ENCODE data around the gene HTR6.

GRCh38 chr1:19689856-19690255 is 25.2 kb downstream of the HTR6 start:
- TF ChIP-seq CTCF (optimal IDR thresholded peaks at IDR 0.05 in 1 of 3, IDR thresholded peaks at IDR 0.05 in 1 of 3, conservative IDR thresholded peaks at IDR 0.05 in 1 of 3; ENCODE audit: extremely low read depth in 1 of 3, insufficient read depth in 2 of 3, low read length in 3 of 3) (no peak), EZH2 (IDR thresholded peaks at IDR 0.05; ENCODE audit: low read length) (no peak)

All from keratinocyte (primary cell).